ENCODE measurements around the gene PPP1R15B.

DNA sequence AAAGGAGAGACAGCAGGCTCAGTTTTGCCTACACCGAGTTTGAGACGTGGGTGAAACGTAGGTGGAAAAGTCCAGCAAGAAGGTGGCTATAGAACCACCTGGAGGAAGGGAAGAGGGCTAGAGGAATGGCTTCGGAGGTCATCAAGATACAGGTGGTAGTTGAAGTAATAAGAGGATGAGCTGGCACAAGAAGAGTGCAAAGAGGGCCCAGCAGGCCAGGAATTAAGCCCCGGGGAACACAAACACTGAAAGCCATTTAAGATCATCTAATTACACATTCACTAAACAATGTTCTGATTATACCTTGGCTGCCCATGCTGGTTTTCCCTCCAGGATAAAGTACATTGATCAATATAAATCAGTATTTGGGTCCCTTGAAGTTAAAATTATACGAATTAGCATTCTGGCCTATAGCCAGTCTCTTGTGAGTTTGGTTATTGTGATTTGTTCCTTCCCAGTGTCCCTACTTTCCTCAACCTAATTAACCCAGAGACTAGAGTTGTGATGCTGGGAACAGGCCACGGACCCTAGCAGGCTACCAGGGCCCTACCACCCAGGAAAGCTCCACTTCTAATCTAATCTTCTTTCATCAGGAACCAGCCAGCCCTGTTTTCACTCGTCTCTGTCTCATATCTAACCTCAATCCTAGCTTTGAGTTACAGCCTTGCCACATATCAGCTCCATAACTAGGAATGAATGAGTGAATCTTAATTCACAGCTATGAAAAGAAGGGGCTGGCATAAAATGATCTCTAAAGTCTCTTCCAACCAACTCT lies 26.4 kb upstream of the PPP1R15B start:
- TF ChIP-seq, protein P1, sequence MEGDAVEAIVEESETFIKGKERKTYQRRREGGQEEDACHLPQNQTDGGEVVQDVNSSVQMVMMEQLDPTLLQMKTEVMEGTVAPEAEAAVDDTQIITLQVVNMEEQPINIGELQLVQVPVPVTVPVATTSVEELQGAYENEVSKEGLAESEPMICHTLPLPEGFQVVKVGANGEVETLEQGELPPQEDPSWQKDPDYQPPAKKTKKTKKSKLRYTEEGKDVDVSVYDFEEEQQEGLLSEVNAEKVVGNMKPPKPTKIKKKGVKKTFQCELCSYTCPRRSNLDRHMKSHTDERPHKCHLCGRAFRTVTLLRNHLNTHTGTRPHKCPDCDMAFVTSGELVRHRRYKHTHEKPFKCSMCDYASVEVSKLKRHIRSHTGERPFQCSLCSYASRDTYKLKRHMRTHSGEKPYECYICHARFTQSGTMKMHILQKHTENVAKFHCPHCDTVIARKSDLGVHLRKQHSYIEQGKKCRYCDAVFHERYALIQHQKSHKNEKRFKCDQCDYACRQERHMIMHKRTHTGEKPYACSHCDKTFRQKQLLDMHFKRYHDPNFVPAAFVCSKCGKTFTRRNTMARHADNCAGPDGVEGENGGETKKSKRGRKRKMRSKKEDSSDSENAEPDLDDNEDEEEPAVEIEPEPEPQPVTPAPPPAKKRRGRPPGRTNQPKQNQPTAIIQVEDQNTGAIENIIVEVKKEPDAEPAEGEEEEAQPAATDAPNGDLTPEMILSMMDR (IDR thresholded peaks at IDR 0.05): no peak
- no peak for TF ChIP-seq POLR2A (IDR thresholded peaks at IDR 0.05)
